HG03159 (cell line): ENCODE results near the gene RUNX2.

ENCODE experiments used
- ATAC-seq: cut with Tn5 transposase; IDR thresholded peaks from one replicate; pipeline ENCODE4 v1.9.1; 2021; ENCODE audit warnings: mild to moderate bottlenecking, moderate library complexity; ENCODE audit not compliant: unreplicated experiment

Gene RUNX2

GRCh38 chr6:45477790-45478189, 149.7 kb downstream of the RUNX2 start:
- ATAC-seq, result no peak

GRCh38 chr6:45478240-45478639, 150.1 kb downstream of the RUNX2 start:
- no peak for ATAC-seq

- peak; percentile 93 for ATAC-seq
Measured at GRCh38 chr6:45479834-45480751, 152.0 kb downstream of the RUNX2 start.

GRCh38 chr6:45480752-45481415, 152.8 kb downstream of the RUNX2 start:
- no peak for ATAC-seq

- no peak for ATAC-seq
Measured at GRCh38 chr6:45483021-45483420, 154.9 kb downstream of the RUNX2 start.

GRCh38 chr6:45483501-45483900, 155.4 kb downstream of the RUNX2 start:
- no peak for ATAC-seq

GRCh38 chr6:45486736-45487135, 158.6 kb downstream of the RUNX2 start:
- ATAC-seq, result no peak

- no peak for ATAC-seq
Measured at GRCh38 chr6:45487645-45488044, 159.5 kb downstream of the RUNX2 start.

DNA sequence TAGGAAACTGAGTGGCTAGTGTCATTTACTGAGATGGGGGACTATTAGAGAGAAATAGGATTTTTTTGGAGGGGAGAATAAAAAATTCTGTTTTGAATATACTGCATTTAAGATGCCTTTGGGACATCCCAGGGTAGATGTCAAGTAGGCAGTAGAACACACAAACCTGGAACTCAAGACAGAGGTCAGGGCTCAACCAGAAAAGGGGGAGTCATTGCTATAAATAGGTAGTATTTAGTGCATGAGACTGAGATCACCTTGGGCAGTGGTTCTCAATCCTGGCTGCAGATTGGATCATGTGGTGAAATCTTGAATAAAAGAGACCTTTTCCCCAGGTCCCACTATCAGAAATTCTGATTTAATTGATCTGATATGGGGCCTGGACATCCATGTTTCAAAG, 160.1 kb downstream of the RUNX2 start:
- ATAC-seq, result no peak

GRCh38 chr6:45488889-45489288, 160.8 kb downstream of the RUNX2 start:
- ATAC-seq, result no peak

- ATAC-seq, result no peak
Measured at GRCh38 chr6:45491048-45491735, 163.1 kb downstream of the RUNX2 start.

DNA sequence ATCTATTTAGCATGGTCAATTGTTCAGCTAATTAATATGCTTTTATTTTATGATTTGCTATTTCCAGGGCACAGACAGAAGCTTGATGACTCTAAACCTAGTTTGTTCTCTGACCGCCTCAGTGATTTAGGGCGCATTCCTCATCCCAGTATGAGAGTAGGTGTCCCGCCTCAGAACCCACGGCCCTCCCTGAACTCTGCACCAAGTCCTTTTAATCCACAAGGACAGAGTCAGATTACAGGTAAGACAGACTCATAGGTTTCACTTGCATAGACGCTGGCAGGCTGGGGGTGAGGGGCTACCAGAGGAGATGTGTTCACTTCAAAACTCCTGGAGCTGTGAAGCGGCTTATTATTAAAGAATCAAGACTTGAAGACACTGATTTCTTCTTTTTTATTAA, 163.7 kb downstream of the RUNX2 start:
- no peak for ATAC-seq

DNA sequence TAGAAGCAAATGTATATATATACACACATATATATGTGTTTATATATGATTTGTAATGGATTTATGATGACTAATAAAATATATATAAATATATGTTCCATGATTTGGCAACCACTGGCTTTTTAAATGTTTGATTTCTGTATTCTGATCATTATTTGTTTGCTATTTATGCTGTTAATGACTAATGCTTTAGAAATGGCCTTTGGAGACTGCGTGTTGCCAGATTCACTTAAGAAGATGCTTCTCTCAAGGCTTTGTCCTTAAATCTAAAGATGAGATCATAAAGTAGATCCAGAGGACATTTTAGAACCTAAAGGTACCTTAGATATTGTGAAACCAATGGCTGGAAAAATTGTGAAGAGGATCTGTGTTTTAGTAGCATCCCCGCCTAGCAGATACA, 165.6 kb downstream of the RUNX2 start:
- ATAC-seq, result no peak

GRCh38 chr6:45494416-45495135, 166.4 kb downstream of the RUNX2 start:
- no peak for ATAC-seq

GRCh38 chr6:45495429-45496084, 167.4 kb downstream of the RUNX2 start:
- no peak for ATAC-seq

DNA sequence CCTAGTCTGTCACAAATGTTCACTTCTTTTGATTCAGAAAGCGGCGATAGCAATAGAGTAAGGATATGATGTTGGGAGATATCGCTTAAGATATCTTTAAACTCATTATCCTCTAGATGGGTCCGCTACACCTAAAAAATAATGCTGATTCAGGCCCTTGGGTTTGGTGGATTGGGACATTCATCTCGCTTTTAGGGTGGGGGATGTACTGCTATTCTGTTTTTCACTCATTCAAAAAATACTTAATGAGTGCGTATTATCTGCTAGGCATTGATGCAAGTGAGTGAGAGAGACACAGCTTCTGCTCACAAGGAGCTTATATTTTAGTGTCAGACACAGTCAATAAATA, 167.9 kb downstream of the RUNX2 start:
- no peak for ATAC-seq

DNA sequence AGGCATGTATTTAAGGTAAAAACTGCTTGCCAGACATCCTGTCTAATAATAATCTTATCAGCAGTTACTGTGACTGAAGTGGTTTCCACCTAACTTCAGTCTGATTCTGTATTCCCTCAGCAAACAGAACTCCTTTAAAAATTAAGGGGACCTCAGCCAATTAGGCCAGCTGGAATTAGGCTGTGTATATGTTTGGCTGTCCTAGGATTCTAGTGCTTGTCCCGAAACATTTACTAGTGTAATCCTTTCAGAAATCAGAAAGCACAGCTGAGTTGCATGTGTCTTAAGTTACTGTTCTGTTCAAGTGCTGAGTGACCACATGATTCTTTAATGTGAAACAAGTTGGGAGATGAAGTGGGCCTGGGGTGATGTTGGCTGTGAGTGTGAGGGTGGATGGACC, 170.5 kb downstream of the RUNX2 start:
- no peak for ATAC-seq

DNA sequence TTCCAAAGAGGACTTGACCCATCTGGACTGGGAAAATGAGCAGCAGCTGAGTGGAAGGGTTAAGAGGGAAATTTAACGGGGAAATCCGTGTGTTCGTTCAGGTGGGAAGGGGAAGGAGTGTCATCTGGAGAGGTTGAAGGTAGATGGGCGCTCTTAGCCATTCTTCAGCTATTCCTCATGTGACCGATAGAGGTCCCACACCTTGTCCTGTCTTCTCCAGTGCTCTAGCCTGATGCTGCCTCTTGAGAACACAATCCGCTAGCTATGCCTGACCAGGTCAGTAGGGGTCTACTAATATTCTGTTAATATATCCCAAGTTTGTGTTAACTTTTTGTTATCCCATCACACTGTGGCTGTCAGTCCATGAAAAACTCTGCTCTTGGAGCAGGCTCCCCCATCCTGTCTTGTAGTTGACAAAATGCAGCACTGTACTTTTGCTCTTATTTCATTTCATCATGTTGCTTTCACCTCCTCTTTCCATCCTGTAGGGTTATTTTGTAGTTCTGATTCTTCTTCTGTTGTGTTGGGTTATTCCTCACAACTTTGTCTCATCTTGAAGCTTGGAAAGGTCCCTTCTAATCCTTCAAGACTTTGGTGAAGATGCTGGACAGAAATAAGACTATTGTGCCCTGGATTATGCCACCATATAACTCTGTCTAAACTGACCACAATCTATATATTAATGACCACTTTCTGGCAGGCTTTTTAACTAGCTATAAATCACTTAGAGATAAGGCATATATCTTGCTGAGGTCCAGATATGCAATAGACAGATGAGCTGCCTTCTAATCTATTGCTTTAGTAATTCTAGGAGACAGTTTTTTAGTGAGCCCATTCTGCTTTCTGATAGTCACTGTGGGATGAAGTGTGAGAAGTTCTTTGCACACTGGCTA, 173.0 kb downstream of the RUNX2 start:
- no peak for ATAC-seq

GRCh38 chr6:45502456-45502855, 174.3 kb downstream of the RUNX2 start:
- ATAC-seq, result no peak

- ATAC-seq, result no peak
Measured at GRCh38 chr6:45504947-45505346, 176.8 kb downstream of the RUNX2 start.
